Activated T-helper 1 cell treated with Interleukin-2 at 50 U/mL for 16 hours (primary cell): ENCODE data around the gene JPT2.

Experiments
- DNase-seq: peaks from one replicate; pipeline ENCODE4 v3.0.0-alpha.2; 2020; ENCODE audit warnings: low read depth

JPT2 gene

DNA sequence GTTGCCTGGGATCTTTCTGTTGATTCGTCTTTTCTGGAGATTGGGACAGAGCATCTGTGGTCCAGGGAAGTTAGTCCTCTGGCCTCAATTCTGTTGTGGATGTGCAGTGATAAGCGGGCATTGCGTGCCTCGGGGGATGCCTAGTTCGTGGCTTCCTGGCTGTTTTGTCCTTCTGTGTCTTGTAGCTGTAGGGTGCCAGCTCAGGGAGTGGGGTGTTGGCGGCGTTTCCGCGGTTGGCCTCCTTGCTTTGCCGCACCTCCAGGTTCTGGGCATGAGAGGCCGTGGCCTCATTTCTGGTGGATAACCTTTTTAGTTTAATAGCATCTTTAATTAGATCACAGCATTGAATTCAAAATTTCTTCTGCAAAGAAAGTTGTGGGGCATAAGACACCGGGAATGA lies 1.4 kb upstream of the JPT2 start:
- no peak for DNase-seq

- DNase-seq = no peak
Measured at GRCh38 chr16:1677339-1677738, 740 bp upstream of the JPT2 start.

DNA sequence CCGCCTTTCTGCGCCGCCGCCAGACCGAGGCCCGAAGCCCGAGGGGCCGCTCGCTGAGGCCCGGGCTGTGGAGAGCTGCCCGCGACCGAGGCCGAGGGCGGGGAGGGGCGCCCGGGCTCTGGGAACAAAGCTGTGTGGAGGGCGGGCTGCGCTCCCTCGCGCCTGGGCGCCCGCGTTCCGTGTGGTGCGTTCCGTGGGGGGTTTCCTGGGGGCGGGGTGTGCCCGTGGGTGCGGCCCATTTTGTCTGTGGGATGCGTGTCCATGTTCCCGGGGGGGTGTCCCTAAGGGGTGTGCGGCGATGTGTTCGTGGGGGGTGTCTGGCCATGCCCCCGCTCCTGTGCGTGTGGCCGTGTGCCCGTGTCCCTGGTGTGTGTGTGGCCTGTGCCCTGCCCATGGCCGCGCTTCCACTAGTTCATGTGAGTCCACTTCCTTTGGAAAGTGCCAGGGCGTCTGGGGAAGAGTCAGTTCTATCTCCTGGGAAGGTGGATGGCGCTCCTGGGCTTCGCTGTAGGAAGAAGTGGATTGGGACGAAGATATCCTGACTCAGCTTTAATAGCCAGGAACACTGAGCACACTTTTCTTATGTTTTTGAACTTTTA lies 520 bp downstream of the JPT2 start:
- DNase-seq = peak; percentile 33

- DNase-seq = no peak
Measured at GRCh38 chr16:1680361-1680760, 2.3 kb downstream of the JPT2 start.

GRCh38 chr16:1681032-1681431 lies 3.0 kb downstream of the JPT2 start:
- no peak for DNase-seq

- no peak for DNase-seq
Measured at GRCh38 chr16:1687427-1688316, 9.6 kb downstream of the JPT2 start.

DNA sequence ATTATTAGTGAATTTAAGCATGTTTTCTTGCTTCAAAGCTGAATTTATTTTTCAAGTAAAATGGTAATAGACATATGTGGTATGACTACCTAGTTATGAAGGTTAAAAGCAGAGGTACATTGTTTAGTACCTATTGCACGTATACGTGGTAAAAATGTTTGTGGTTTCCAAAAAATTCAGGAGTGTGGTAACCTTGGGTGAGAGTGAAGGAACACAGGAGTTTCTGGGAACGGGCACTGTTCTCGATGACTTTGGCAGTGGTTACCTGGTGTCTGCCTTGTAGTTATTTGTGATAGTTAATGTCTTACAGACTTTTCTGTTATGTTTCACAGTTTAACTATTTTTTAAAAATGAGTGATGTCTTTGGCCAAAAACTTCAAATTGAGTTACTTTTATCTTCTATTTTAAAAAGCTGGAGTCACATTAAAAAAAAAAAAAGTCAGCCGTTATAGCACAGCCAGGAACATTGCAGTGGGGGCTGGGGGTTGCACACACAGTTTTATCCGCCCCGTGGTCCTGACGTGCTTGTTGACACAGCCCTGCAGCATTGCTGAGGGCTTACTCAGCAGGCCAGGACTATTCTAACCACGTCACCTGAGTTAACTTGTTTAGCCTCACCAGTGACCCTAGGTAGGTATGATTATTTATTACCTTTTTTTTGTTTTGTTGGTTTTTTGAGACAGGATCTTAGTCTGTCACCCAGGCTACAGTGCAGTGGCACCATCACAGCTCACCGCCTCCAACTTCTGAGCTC lies 10.9 kb downstream of the JPT2 start:
- DNase-seq = no peak

- no peak for DNase-seq
Measured at GRCh38 chr16:1689853-1690252, 11.8 kb downstream of the JPT2 start.

DNA sequence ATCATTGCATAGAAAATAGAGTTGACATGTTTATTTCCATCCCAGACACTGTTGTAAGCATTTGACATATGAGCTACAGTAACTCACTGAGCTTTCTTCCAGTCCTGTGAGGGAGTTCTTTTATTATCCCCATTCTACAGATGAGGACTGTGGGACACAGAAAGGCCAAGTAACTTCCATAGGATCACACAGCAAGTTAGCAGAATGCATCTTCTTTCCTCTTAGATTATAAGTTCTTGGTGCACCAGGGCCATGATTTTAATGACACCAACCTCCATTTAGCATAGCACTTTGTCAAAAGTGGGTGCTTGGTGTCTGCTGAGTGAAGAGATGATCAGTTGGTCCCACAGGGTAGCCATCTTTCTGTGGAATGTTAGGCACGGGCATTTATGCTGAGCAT lies 12.7 kb downstream of the JPT2 start:
- no peak for DNase-seq

DNA sequence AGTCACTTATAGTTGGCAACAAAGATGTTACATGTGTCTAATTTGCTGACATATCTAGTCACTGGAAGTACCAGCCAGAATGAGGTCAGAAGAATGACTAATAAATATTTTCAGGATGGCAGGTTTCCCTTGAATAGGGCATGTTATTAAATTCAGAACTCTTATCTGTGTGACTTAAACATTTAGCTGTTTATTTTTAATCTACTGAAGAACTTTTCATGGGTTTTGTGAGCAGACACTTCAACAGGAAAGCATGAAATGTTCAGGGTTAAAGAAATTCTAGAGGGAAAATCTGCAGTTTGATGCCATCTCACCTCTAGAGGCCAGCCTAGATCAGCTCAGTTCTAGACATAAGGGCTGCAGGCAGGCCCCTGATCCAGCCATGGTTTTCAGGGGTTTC lies 13.2 kb downstream of the JPT2 start:
- no peak for DNase-seq

- no peak for DNase-seq
Measured at GRCh38 chr16:1691956-1692355, 13.9 kb downstream of the JPT2 start.

GRCh38 chr16:1696863-1697262 lies 18.8 kb downstream of the JPT2 start:
- DNase-seq = no peak

DNA sequence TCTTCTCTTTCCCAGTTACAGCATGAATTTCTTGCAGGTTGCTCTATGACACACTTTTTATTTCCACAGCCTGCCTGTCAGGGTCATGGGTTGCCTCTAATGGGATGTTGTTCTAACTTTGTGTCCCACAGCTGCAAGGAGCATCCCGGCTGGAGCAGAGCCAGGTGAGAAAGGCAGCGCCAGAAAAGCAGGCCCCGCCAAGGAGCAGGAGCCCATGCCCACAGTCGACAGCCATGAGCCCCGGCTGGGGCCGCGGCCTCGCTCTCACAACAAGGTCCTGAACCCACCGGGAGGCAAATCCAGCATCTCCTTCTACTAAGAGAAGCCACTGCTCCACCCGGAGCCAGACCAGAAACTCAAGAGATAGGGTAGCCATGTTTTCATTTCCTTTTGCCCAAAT lies 20.6 kb downstream of the JPT2 start:
- DNase-seq = no peak

- no peak for DNase-seq
Measured at GRCh38 chr16:1700246-1700645, 22.2 kb downstream of the JPT2 start.

DNA sequence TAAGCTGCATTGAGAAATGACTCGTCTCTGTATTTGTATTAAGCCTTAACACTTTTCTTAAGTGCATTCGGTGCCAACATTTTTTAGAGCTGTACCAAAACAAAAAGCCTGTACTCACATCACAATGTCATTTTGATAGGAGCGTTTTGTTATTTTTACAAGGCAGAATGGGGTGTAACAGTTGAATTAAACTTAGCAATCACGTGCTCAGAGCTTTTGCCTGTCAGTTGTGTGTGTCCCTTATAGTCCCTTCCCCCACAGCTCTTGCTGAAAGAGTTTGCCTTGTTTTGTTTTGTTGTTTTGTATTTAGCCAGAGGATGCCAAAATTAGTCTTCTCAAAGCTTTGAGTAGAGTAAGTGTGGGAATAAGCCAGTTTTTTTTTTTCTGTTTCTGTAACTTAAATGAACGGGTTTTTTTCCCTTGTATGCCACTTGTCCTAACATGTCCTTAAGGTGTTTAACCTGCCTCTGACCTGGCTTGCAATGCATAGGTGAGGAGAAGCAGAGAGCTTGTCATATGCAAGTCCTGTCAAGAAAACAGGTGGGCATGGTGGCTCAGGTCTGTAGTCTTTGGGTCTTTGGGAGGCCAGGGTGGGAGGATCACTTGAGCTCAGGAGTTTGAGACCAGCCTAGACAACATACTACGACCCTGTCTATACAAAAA lies 23.3 kb downstream of the JPT2 start:
- no peak for DNase-seq

- DNase-seq = peak; percentile 7
Measured at GRCh38 chr16:1705324-1705687, 27.2 kb downstream of the JPT2 start.

- DNase-seq = peak; percentile 95
Measured at GRCh38 chr16:1705688-1706385, 27.8 kb downstream of the JPT2 start, which contains the start of gene MAPK8IP3. Gene MAPK8IP3 (plus strand): TSS chr16:1706195. CDS start chr16:1706340, 145 bp downstream.

DNA sequence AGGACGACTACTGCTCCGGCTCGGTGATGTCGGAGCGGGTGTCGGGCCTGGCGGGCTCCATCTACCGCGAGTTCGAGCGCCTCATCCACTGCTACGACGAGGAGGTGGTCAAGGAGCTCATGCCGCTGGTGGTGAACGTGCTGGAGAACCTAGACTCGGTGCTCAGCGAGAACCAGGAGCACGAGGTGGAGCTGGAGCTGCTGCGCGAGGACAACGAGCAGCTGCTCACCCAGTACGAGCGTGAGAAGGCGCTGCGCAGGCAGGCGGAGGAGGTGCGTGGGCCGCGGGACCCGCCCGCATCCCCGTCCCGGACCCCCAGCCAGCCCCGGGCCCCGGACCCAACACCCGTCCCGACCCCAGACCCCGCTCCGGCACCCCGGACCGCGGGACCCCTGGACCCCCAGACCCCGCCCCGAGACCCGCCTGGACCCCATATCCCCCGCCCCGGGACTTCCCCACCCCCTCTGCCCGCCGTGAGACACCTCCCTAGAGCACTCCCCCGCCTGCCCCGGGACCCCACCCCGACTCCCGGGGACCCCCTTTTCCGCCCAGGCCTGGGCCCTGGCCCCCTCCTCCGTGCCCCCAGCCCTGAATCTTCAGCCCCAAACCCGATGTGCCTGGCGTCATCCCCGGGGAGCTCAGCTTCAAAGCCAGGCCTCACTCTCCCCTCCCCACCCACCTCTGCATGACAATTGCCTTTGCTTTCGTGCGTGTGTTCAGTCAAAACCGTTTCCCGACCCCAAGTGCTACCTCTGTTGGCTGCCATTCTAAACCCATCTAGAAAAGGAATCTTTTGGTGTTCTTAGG lies 28.5 kb downstream of the JPT2 start:
- DNase-seq = no peak

DNA sequence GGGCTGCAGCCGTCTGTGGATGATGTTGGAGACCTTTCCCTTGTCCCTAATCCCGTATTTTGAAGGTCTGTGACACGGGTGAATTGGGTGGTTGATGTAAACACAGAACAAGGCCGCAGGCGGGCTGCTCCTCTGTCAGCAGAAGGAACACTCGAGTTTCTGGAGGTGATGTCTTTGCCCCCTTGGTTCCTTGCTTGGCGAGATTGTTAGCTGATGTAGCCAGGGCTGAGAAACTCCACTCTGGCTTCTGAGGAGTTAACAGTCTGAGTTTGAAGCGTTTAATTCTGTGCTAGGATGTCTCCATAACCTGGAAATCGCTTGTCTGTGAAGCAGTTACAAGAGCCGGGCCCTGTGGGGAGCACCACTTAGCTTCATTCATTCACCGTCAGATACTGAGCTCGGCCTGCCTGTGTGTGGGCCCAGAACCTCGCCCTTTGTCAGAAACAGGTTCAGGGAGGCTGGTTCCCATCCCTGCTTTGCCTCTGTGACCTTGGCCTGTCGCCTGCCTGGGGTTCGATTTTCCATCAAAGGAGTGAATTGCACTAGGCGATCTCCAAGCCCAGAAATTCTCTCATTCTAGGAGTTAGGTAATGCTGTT lies 29.2 kb downstream of the JPT2 start:
- no peak for DNase-seq

DNA sequence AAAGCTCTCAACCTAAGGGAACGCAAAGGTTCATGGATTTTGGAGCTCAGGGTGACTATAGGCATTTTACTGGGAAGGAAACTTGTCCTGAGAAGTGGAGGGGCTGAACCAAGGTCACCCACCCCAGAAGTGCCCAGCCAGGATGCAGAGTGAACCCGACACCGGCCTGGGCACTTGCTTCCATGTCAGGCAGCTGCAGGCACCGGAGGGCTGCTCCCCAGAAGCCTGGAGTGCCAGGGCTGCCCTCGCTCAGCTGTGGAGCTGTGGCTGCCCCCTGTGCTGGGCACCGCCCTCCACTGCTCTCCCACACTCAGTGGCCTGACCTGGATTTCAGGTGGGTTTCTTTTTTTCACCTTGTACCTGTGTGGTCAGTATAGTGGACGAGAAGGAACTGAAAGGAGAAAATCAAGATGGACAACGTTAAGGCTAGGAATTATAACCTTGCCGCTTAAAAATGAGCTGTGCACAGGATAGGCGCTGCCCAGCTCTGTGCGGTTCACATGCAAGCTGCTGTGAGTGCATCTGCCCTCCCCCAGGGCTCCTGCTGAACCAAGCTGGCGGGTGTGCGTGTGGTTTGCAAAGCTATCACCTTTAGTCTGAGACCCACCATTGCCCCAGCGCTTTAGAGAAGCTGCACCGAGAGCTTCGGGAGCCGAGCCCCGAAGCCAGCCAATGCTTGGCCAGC lies 30.1 kb downstream of the JPT2 start:
- no peak for DNase-seq
